ENCODE data around the gene FAM174B. TPM values are rescaled to one million over a fixed set of nuclear protein-coding genes. Genes with fewer than 3 reads are reported as not detected.

Gene FAM174B
- total and polyA plus RNA-seq, 11 donors = 6.8 to 22.2 (median 12.1) TPM

DNA sequence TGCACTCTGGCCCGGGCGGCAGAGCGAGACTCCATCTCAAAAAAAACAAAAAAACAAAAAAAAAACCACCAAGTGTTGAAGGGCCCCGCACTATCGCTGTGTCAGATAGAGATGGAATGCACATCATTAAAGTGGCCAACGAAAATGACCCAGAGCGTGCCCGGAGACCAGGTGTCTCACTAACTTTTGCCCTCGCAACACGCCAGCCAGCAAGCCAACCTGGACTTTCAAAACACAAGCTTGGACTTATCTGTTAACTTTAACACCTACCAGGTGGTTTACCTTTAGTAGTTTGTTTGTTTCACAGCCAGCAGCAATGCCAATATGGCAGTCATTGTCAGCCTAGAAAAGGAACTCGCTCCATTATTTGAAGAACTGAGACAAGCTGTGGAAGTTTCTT lies 28.6 kb downstream of the FAM174B start:
- whole genome bisulfite sequencing, 4 donors = 96 to 98% (median 97%) methylated on average over 11 of the region's 11 CpGs
- H3K4me1 ChIP-seq = peaks cover 0 to 30% (median 19%) of the 10 kb centered on the region in 12 donors
- DNase-seq (no peak), ATAC-seq (no peak)
- H3K27ac ChIP-seq = no peak overlapping the region
- no peaks in the 10 kb centered on the region for H3K9me3 ChIP-seq
- no peaks in the 10 kb centered on the region for H3K27me3 ChIP-seq
- intact Hi-C loops (cut with DNase I) = no loop called here
- peaks cover 0 to 22% (median 0%) of the 10 kb centered on the region in 9 donors for H3K36me3 ChIP-seq
- no peak for TF ChIP-seq POLR2A (IDR thresholded peaks at IDR 0.05)
- TF ChIP-seq, protein P1, sequence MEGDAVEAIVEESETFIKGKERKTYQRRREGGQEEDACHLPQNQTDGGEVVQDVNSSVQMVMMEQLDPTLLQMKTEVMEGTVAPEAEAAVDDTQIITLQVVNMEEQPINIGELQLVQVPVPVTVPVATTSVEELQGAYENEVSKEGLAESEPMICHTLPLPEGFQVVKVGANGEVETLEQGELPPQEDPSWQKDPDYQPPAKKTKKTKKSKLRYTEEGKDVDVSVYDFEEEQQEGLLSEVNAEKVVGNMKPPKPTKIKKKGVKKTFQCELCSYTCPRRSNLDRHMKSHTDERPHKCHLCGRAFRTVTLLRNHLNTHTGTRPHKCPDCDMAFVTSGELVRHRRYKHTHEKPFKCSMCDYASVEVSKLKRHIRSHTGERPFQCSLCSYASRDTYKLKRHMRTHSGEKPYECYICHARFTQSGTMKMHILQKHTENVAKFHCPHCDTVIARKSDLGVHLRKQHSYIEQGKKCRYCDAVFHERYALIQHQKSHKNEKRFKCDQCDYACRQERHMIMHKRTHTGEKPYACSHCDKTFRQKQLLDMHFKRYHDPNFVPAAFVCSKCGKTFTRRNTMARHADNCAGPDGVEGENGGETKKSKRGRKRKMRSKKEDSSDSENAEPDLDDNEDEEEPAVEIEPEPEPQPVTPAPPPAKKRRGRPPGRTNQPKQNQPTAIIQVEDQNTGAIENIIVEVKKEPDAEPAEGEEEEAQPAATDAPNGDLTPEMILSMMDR (IDR thresholded peaks at IDR 0.05) = no peak
- no peak overlapping the region for H3K4me3 ChIP-seq

DNA sequence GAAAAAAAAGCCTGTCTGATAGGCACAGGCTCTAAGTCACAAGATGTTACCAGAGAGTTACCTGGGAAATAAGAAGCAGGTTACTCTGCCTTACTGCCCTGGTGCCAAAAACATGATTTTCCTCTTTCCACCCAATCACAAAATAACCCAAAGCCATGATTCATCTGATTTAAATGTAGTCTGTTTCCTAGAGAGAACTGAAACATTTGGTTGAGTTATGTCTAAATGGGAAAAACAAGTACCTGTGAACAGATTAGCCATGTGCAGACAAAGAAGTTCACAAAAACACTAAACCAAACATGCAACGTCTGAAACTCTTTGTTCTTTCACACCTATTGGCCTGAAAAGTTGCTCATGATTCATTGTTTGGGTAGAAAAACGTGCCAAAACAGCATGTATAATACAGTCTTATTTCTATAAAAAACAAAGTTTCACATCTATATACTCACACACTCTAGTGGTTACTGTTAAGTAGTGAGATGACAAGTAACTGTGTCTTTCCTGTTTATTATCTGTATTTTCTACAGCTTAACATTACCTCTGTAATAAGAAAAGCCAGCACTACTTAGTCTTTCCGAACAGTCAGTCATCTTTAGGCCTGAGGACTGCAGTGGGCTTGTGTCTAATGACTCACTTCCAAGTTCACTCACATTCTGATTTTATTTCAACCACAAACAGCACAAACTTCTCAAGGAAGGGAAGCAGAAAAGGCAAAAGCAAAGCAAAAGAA lies 30.2 kb downstream of the FAM174B start:
- Histone ChIP-seq H3K27ac (peak overlapping the region in 9 of 12 donors; percentile 8 to 76 (median 43)), H3K36me3 (peaks cover 0 to 22% (median 0%) of the 10 kb centered on the region in 9 donors), H3K9me3 (no peaks in the 10 kb centered on the region), H3K4me1 (peaks cover 0 to 31% (median 19%) of the 10 kb centered on the region in 12 donors), H3K4me3 (no peak overlapping the region), H3K27me3 (no peaks in the 10 kb centered on the region)
- intact Hi-C loops (cut with DNase I) = no loop called here
- TF ChIP-seq, protein P1 (IDR thresholded peaks at IDR 0.05) = no peak
- no peak for TF ChIP-seq POLR2A (IDR thresholded peaks at IDR 0.05)
- WGBS, 4 donors = 76 to 84% (median 79%) methylated on average over 3 of the region's 3 CpGs
- ATAC-seq (no peak), DNase-seq (no peak)

DNA sequence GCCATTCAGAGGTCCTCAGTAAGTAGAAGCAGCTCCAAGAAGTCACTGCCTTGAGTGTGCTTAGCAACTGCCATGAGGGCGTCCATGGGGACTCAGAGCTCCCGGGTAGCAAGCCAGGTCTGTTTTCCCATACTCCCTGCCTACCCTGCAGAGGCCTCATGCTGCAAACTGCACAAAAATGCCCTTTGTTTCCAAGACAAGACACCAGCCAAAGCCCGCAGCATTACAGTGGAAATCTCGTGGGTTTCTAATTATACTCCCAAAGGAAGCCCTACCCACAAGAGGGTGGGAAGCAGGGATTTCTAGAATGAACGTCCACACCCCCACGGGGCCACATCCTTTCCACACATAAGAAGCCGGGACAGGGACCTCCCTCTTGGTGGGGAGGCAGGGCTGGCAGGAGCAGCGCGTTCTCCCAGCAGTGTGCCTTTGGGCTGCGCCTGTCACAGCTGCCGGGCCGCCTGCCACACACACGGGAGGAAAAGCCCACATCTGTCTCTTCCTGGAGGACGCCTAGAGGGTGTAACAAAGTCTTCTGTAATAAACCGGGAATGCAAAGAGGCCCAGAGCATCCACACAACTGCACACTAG lies 31.1 kb downstream of the FAM174B start:
- Histone ChIP-seq H3K9me3 (no peaks in the 10 kb centered on the region), H3K4me1 (peaks cover 0 to 40% (median 26%) of the 10 kb centered on the region in 12 donors), H3K27me3 (no peaks in the 10 kb centered on the region), H3K4me3 (peak overlapping the region in 5 of 12 donors; percentile 6 to 15 (median 7)), H3K27ac (peak overlapping the region in 11 of 12 donors; percentile 8 to 76 (median 43)), H3K36me3 (peaks cover 0 to 15% (median 0%) of the 10 kb centered on the region in 9 donors)
- peak in 1 of 2 donors; percentile 16 for TF ChIP-seq POLR2A (IDR thresholded peaks at IDR 0.05)
- TF ChIP-seq, protein P1 (IDR thresholded peaks at IDR 0.05) = no peak
- 6 to 46% (median 13%) methylated on average over 4 to 15 of the region's 15 CpGs for WGBS, 4 donors
- ATAC-seq (peak; percentile 68 to 87 (median 79)), DNase-seq (peak; percentile 58 to 75 (median 69))
- intact Hi-C loops (cut with DNase I) = loop anchor here in 2 of 10 donors (5.0 kb wide), 1 partner anchor 43 kb away; no protein-coding TSS in a partner anchor

- Histone ChIP-seq H3K9me3 (no peaks in the 10 kb centered on the region), H3K36me3 (peaks cover 0 to 8% (median 0%) of the 10 kb centered on the region in 9 donors), H3K4me3 (no peak overlapping the region), H3K27ac (peak overlapping the region in 3 of 12 donors; percentile 18 to 76 (median 58)), H3K4me1 (peaks cover 0 to 48% (median 26%) of the 10 kb centered on the region in 12 donors), H3K27me3 (no peaks in the 10 kb centered on the region)
- TF ChIP-seq, protein P1 (IDR thresholded peaks at IDR 0.05) = no peak
- no peak for TF ChIP-seq POLR2A (IDR thresholded peaks at IDR 0.05)
- 67 to 82% (median 73%) methylated on average over 14 of the region's 14 CpGs for WGBS, 4 donors
- intact Hi-C loops (cut with DNase I) = loop anchor here in 2 of 10 donors (5.0 kb wide), 1 partner anchor 44 kb away; no protein-coding TSS in a partner anchor
- DNase-seq (no peak), ATAC-seq (peak in 1 of 4 donors; percentile 41)
Observed at GRCh38 chr15:92623435-92623834, 32.1 kb downstream of the FAM174B start.

Measured in heart left ventricle (tissue), 16 donors.